KOPT-K1 (cell line): ENCODE data around the gene PIGV.
"Not testable (repeated sequence)": the region's sequence is repeated elsewhere in the genome, so short reads cannot be mapped to it uniquely, and the experiment has no call there.

ENCODE experiments used
- H3K27ac ChIP-seq: fragments of 200-600 bp; sonication (generic); 2 replicates; pipeline ENCODE4 v1.5.1; 2016; ENCODE audit warnings: antibody characterized with exemption, mild to moderate bottlenecking, low read depth, low read length; ENCODE audit not compliant: poor library complexity, severe bottlenecking
- H3K36me3 ChIP-seq: fragments of 200-600 bp; sonication (generic); 2 replicates; pipeline ENCODE4 v1.5.1; 2017; ENCODE audit warnings: antibody characterized with exemption, mild to moderate bottlenecking, low read length, moderate library complexity; ENCODE audit not compliant: insufficient read depth
- H3K9me3 ChIP-seq: fragments of 200-600 bp; sonication (generic); 2 replicates; pipeline ENCODE4 v1.5.1; 2017; ENCODE audit warnings: antibody characterized with exemption, low read length, mild to moderate bottlenecking; ENCODE audit not compliant: insufficient read depth, poor library complexity, severe bottlenecking

PIGV gene

GRCh38 chr1:26829184-26829911, 41.6 kb downstream of the PIGV start:
- H3K36me3 ChIP-seq = peaks cover 42% of the 10 kb centered on the region

GRCh38 chr1:26831059-26831458, 43.3 kb downstream of the PIGV start:
- H3K36me3 ChIP-seq = peaks cover 59% of the 10 kb centered on the region
- H3K27ac ChIP-seq = no peak overlapping the region
- H3K9me3 ChIP-seq = no peaks in the 10 kb centered on the region

More at GRCh38 chr1:26829184-26829911, 41.6 kb downstream of the PIGV start:
- H3K27ac ChIP-seq = no peak overlapping the region
- H3K9me3 ChIP-seq = no peaks in the 10 kb centered on the region

- H3K36me3 ChIP-seq = peaks cover 62% of the 10 kb centered on the region
- H3K9me3 ChIP-seq = no peaks in the 10 kb centered on the region
- no peak overlapping the region for H3K27ac ChIP-seq
These were observed 43.9 kb downstream of the PIGV start for GRCh38 chr1:26831546-26832248.

- peak overlapping the region; percentile 66 for H3K27ac ChIP-seq
- H3K9me3 ChIP-seq = no peaks in the 10 kb centered on the region
- H3K36me3 ChIP-seq = peaks cover 62% of the 10 kb centered on the region
These were observed 44.7 kb downstream of the PIGV start for GRCh38 chr1:26832249-26832960.

GRCh38 chr1:26833432-26834405, 46.0 kb downstream of the PIGV start:
- Histone ChIP-seq H3K36me3 (peaks cover 73% of the 10 kb centered on the region), H3K9me3 (no peaks in the 10 kb centered on the region), H3K27ac (peak overlapping the region; percentile 66)

GRCh38 chr1:26837665-26838064, 49.9 kb downstream of the PIGV start:
- not testable (repeated sequence) for H3K9me3 ChIP-seq, H3K27ac ChIP-seq
- peaks cover 84% of the 10 kb centered on the region for H3K36me3 ChIP-seq

GRCh38 chr1:26838474-26839338, 51.0 kb downstream of the PIGV start:
- H3K36me3 ChIP-seq = peaks cover 88% of the 10 kb centered on the region
- no peaks in the 10 kb centered on the region for H3K9me3 ChIP-seq
- H3K27ac ChIP-seq = no peak overlapping the region

- no peaks in the 10 kb centered on the region for H3K9me3 ChIP-seq
- peaks cover 85% of the 10 kb centered on the region for H3K36me3 ChIP-seq
- no peak overlapping the region for H3K27ac ChIP-seq
These were observed 51.6 kb downstream of the PIGV start for GRCh38 chr1:26839339-26839722.

- peaks cover 85% of the 10 kb centered on the region for H3K36me3 ChIP-seq
- H3K9me3 ChIP-seq = no peaks in the 10 kb centered on the region
- H3K27ac ChIP-seq = no peak overlapping the region
These were observed 52.0 kb downstream of the PIGV start for GRCh38 chr1:26839779-26840178.

GRCh38 chr1:26844424-26845196, 56.9 kb downstream of the PIGV start:
- H3K27ac ChIP-seq = no peak overlapping the region
- H3K9me3 ChIP-seq = no peaks in the 10 kb centered on the region
- H3K36me3 ChIP-seq = peaks cover 82% of the 10 kb centered on the region

- peaks cover 82% of the 10 kb centered on the region for H3K36me3 ChIP-seq
- not testable (repeated sequence) for H3K9me3 ChIP-seq, H3K27ac ChIP-seq
These were observed 60.1 kb downstream of the PIGV start for GRCh38 chr1:26847826-26848225.
